ENCODE data around the gene P4HB. TPM values are rescaled to one million over a fixed set of nuclear protein-coding genes. Genes with fewer than 3 reads are reported as not detected.

P4HB gene
- total and polyA plus RNA-seq, 3 donors from 2014 or later: 205 to 230 (median 213) TPM

DNA sequence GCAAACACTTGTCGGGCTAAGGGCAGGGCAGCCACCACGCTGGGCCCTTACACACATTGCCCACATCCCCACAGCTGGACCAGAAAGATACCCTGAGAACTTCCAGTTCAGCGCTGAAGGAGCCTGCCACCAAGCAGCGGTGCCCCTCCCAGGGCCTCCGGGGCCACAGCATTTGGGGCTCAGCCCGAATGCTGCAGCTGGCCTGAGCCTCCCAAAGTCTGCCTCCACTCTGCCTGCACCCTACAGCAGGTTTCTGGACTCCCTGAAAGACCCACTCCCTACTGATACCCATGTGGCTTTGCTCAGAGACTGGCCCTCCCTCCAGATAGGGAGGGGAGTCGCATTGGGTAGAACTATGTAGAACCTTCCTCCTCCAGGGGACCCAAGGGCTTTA lies 28.8 kb downstream of the P4HB start:
- DNase-seq: no peak
- Histone ChIP-seq H3K36me3 (ENCODE audit: low read depth, missing control alignments) (no peaks in the 10 kb centered on the region), H3K27ac (no peak overlapping the region), H3K9me3 (no peaks in the 10 kb centered on the region), H3K4me3 (peak overlapping the region in 1 of 2 donors; percentile 84), H3K27me3 (no peaks in the 10 kb centered on the region), H3K4me1 (peaks cover 12% of the 10 kb centered on the region)
- 66 to 78% methylated on average over 3 to 6 of the region's 7 CpGs for WGBS, 2 donors
- intact Hi-C loops (cut with DNase I; ENCODE audit: low total_unique reads): no loop called here
- TF ChIP-seq, protein P1, sequence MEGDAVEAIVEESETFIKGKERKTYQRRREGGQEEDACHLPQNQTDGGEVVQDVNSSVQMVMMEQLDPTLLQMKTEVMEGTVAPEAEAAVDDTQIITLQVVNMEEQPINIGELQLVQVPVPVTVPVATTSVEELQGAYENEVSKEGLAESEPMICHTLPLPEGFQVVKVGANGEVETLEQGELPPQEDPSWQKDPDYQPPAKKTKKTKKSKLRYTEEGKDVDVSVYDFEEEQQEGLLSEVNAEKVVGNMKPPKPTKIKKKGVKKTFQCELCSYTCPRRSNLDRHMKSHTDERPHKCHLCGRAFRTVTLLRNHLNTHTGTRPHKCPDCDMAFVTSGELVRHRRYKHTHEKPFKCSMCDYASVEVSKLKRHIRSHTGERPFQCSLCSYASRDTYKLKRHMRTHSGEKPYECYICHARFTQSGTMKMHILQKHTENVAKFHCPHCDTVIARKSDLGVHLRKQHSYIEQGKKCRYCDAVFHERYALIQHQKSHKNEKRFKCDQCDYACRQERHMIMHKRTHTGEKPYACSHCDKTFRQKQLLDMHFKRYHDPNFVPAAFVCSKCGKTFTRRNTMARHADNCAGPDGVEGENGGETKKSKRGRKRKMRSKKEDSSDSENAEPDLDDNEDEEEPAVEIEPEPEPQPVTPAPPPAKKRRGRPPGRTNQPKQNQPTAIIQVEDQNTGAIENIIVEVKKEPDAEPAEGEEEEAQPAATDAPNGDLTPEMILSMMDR (IDR thresholded peaks at IDR 0.05): no peak
- TF ChIP-seq POLR2A (IDR thresholded peaks at IDR 0.05): no peak

DNA sequence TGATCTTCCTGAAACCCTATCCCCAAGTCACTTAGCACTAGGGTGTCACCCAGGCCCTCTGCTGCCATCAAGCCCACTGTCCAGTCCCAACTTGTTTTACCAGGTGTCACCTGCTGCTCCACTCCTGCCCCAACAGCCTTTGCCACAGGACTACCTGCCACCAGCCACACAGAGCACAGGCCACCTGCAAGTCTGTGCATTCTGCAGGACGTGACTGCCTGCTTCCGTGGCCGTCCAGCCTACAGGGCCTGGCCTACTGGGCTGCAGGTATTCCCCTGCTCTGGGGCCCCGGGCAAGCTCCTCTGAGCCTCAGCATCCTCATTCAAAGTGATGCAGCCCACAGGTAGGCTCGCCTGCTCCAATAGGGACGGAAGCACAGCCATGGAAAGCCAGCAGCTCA lies 30.5 kb downstream of the P4HB start:
- Histone ChIP-seq H3K36me3 (ENCODE audit: low read depth, missing control alignments) (no peaks in the 10 kb centered on the region), H3K27me3 (no peaks in the 10 kb centered on the region), H3K4me1 (peaks cover 12% of the 10 kb centered on the region), H3K4me3 (no peak overlapping the region), H3K9me3 (no peaks in the 10 kb centered on the region), H3K27ac (no peak overlapping the region)
- TF ChIP-seq, protein P1 (IDR thresholded peaks at IDR 0.05): no peak
- no peak for TF ChIP-seq POLR2A (IDR thresholded peaks at IDR 0.05)
- 83 to 100% methylated on average over 6 of the region's 6 CpGs for WGBS, 2 donors
- intact Hi-C loops (cut with DNase I; ENCODE audit: low total_unique reads): no loop called here
- DNase-seq: no peak

DNA sequence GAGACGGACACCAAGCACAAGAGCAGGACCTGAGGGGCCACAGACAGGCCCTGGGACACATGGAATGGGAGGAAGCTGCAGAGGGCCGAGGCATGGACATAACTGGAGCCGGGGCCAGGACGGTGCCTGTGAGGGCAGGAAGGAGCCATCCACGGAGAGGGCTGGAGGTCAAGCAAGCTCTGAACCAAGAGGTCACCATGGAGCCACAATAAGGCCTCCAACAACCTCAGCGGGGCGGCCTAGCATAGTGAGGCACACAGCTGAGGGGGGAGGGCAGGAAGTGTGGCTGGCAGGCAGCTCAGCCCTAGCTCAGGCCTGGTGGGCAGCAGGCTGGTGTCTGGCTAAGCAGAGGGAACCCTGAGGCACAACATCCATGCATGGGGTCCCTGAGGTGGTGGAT lies 31.7 kb downstream of the P4HB start:
- DNase-seq: no peak
- peaks cover 12% of the 10 kb centered on the region for H3K4me1 ChIP-seq
- WGBS, 2 donors: 81 to 95% methylated on average over 7 of the region's 7 CpGs
- H3K27ac ChIP-seq: no peak overlapping the region
- H3K36me3 ChIP-seq (ENCODE audit: low read depth, missing control alignments): no peaks in the 10 kb centered on the region
- TF ChIP-seq POLR2A (IDR thresholded peaks at IDR 0.05): no peak
- TF ChIP-seq, protein P1 (IDR thresholded peaks at IDR 0.05): no peak
- intact Hi-C loops (cut with DNase I; ENCODE audit: low total_unique reads): no loop called here
- H3K9me3 ChIP-seq: no peaks in the 10 kb centered on the region
- H3K4me3 ChIP-seq: no peak overlapping the region
- no peaks in the 10 kb centered on the region for H3K27me3 ChIP-seq

DNA sequence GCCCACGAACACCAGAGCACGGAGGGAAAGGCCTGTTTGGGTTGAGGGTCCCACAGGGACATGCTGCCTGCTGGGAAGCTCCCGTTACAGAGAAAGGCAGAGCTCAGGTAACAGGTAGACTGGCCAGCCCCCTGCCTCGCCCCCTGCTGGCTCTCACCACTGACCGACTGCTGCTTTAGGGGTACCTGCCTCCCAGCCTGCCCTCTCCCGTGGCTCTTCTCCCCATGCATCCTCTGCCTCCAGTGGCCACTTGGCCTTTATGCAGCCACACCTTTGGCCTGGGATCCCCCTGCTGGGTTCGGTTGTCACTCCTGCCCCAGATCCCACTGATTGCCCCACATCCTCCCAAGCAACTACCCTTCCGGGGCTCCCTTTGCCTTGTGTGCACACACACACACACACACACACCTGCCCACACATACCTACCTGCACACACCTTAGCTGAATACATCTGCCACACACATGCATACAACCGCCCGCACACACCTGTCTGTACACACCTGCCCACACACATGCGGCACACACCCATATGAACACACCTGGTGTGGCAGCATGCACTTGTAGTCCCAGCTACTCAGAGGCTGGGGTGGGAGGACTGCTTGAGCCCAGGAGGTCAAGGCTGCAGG lies 34.4 kb downstream of the P4HB start:
- WGBS, 2 donors: 89 to 92% methylated on average over 5 to 11 of the region's 11 CpGs
- Histone ChIP-seq H3K27ac (no peak overlapping the region), H3K4me3 (no peak overlapping the region), H3K9me3 (no peaks in the 10 kb centered on the region), H3K36me3 (ENCODE audit: low read depth, missing control alignments) (no peaks in the 10 kb centered on the region), H3K27me3 (no peaks in the 10 kb centered on the region), H3K4me1 (peaks cover 19% of the 10 kb centered on the region)
- intact Hi-C loops (cut with DNase I; ENCODE audit: low total_unique reads): no loop called here
- TF ChIP-seq POLR2A (IDR thresholded peaks at IDR 0.05): no peak
- TF ChIP-seq, protein P1 (IDR thresholded peaks at IDR 0.05): no peak
- no peak for DNase-seq

DNA sequence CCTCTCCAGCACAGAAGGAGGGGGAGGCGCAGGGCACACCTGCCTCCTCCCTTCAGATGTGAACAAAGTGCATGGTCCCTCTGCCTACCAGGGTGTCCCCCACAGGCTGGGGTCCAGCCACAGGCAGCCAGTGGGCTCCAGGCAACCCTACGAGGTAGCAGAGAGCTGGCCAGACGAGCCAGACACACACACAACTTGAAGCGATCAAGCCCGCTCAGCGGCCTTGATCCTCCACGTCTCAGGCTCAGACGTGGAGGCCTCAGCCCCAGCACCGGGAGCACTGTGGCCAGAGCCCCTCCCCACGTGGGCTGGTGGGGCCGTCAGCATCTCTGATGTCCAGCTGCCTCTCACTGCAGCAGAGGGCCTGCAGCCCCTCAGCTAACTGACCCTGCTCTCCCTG lies 35.7 kb downstream of the P4HB start:
- WGBS, 2 donors: 79% methylated on average over 11 of the region's 11 CpGs; no CpG with 5 or more reads in 1 of the 2 donors
- Histone ChIP-seq H3K27ac (no peak overlapping the region), H3K36me3 (ENCODE audit: low read depth, missing control alignments) (no peaks in the 10 kb centered on the region), H3K4me1 (peaks cover 20% of the 10 kb centered on the region), H3K9me3 (no peaks in the 10 kb centered on the region), H3K27me3 (no peaks in the 10 kb centered on the region), H3K4me3 (no peak overlapping the region)
- intact Hi-C loops (cut with DNase I; ENCODE audit: low total_unique reads): no loop called here
- no peak for DNase-seq
- TF ChIP-seq POLR2A (IDR thresholded peaks at IDR 0.05): no peak
- TF ChIP-seq, protein P1 (IDR thresholded peaks at IDR 0.05): no peak
